ENCODE results near the gene TMEM59.
"Not testable (repeated sequence)": the region's sequence is repeated elsewhere in the genome, so short reads cannot be mapped to it uniquely, and the experiment has no call there.

The TMEM59 gene

DNA sequence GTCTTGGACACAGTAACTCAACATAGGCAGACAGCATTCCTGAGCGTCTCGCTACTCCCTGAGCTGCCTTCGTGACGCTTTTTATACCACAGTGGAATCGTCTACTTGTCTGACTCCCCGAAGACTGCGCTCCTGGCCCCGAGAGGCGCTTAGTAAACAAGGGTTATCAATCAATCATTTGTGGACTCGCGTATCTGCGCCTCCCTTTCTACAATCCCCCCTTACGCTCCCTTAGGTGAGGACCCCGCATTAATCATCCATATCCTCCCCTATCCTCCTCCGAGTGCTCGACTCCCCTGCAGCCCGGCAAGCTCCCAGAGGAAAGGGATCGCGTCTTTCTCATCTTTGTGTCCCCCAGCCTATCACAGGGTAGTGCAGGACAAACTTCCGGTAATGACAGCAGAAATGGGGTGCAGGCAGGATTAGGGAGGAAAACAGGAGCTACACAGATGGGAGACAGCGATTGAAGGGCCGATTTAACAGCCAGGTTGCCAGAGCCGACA, 522 bp downstream of the TMEM59 start:
- no peak for DNase-seq

DNA sequence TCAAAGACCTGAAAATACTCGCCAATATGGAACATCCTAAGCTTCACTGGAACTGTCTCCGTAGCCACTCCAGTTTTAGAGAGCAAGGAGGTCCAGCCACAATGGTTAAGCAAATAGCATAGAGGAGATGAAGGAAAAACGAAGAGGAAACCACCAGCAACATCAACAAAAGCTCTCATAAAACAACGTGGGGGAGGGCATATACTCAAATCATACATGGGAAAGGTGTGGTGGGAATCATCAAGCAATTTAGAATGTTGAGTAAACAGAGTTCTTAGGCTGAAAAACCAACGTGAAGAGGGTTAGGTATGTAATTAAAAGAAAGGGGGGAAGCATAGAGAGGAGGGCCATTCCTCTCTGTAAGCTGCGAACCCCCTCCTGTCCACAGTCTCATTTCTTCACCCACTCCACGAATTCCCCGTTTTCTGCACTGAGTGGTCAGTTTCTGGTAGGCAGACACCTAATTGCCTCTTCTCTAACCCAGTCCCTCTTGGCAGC, 1.0 kb downstream of the TMEM59 start:
- no peak for DNase-seq

DNA sequence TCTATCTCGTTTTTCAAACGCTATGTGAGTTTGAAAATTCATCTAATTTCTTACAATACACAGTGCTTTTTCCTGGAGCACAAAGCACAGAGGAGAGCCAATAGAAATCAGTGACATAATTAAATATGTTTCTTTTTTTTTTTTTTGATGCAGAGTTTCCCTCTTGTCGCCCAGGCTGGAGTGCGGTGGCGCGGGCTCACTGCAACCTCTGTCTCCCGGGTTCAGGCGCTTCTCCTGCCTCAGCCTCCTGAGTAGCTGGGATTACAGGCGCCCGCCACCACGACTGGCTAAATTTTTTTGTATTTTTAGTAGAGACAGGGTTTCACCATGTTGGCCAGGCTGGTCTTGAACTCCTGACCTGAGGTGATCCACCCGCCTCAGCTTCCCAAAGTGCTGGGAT, 2.6 kb downstream of the TMEM59 start:
- DNase-seq = not testable (repeated sequence)

DNA sequence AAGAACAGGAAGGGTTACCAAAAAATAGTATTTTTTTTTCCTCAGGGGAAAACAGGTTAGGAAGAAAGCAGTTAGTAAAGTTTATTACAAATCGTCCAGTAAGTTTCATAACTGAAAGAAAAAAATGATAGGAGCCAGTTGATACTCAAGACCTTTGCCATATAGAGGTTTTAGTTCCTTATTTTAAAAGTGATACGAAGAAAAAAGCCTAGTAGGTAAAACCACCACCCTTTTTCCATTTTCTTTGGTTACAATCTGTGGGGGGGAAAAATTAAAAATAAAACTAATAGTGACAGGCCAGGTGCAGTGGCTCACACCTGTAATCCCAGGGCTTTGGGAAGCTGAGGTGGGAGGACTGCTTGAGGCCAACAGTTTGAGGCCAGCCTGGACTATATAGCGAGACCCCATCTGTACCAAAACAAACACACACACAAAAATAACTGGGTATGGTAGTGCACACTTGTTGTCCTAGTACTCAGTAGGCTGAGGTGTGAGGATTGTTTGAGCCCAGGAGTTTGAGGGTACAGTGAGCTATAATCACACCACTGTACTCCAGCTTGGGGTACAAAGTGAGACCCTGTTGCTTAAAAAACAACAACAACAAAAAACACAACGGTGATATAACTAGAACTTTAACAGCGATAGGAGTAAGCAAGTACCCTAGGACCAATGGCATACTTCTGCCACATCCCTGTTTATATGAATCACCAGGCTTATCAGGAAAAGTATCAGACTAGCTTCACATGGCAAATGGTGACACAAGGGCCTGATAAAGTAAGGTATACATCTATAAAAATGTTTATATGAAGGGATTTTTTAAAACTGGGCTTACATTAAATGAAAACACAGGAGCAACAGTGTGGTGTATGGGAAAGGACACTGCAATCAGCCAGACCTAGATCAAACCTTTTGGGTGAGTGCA, 5.4 kb downstream of the TMEM59 start:
- no peak for DNase-seq

DNA sequence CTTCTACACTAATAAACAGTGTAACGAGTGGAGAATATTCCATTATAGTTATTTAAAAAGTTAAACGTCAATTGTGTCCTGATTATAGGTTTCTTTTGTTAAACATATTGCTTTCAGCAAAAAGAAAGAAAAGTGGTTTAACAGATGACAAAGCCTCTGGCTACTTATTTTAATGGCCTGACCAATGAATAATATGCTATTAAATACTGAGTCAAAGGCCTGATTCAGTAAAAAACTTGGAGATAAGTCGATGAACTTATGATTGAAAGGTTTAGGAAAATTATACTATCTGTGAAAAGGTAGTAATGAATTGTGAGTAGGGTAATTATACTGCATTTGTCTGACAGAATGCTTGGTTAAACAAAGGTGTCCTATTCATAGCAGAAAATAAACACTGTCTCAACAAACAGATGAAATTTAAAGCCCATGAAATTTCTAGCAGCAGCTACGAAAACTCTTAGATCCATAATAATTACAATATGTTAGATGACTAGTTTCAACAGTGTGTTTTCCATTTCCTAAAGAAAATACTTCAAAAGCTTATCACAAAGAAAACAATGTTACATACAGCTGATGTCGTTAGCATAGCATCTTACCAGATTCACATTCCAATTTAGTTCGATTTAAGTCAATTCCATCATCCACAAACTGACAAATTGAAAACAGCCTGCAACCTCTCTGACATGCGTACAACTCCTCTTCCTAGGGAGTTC, 6.2 kb downstream of the TMEM59 start:
- DNase-seq = no peak

DNA sequence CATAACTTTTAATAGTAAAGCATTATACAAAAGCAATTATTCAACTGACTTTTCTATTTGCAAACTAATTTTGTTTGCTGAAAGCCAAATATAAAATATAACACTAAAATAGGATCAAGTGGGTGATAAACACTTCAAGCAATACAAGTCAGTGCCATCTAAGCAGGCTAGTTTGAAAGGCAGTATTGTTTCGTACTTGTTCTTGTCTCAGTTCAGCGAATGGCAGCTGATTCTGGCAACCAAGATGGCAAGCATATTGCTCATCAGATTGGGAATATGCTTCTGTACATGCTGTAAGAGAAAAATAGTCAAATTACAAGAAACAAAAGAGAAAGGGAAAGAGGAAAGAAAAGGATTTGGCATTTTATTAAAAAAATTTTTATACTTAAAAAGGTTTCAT, 7.5 kb downstream of the TMEM59 start:
- no peak for DNase-seq

DNA sequence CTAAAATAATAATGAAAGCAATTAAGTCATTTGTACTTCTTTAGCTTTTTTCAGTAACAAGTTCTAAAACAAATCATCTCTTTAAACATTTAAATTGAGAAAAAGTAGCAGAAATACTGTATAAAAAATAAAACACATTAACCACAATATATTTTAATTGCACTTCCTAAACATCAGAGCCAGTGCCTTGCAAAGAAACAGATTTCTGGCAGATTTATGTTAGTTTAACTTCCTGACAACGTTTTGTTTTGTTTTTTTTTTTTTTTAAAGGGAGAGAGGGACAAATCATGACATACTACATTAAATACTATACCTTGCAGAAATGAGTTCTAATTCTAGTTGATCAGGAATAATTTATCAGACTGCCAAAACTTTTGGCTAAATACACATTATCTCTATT, 11.2 kb downstream of the TMEM59 start:
- DNase-seq = no peak

DNA sequence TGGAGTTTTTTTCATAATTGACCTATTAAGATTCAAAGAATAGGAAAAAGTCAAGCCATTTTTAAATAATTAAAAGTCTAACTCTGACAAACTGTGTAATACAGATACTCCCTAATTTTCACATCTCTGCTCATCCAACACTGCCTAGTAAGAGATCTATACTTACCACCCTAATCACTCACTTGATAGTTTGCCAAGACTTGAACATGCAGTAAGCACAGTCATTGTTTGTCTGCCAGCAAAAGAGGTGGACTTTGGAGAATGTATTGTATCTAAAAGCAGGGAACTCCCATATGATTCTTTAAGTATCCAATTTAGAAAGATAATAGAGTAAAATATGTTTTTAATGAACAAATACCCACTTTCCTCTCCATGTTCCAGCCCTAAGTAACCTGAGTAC, 15.5 kb downstream of the TMEM59 start:
- DNase-seq = no peak

DNA sequence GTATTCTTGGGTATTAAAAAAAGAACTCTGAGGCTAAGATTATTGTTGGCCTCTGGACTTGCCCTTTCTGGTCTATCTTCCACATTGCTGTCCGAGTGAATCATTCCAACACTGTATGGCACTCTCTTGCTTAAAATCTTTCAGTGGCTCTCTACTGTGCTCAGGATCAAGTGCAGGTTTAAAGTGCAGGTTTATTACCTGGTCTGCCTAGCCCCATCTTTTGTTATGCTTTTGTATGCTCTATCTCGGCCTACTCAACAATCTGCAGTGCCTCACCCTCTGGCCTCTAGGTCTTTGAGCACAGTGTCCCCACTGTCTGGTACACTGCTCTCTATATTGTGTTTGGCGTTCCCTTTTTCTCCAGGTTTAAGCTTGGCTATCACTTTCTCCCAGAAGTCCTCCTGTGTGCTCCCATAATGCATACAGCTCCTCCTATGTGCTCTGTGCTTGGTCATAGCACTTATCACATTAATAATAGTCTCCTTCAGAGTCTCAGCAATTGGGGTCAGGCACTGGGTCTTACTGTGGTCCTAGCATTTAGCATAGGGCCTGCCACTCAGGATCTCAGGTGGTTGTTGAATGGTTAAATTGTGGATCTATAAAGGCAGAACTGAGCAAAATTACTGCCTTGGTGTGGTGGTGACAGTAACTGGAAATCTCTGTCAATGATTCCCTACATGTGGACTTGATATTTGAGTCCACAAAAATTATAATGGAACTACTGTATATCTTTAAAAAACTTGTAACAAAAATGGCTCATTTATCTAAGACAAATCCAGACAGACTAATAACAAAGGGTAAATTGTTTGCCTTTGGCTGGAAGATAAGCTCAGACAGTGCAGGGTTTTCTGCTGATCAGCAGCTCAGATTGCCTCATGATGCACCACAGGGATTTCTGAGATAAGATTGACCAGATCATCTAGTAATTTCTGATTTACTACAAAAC, 24.4 kb downstream of the TMEM59 start:
- DNase-seq = no peak

DNA sequence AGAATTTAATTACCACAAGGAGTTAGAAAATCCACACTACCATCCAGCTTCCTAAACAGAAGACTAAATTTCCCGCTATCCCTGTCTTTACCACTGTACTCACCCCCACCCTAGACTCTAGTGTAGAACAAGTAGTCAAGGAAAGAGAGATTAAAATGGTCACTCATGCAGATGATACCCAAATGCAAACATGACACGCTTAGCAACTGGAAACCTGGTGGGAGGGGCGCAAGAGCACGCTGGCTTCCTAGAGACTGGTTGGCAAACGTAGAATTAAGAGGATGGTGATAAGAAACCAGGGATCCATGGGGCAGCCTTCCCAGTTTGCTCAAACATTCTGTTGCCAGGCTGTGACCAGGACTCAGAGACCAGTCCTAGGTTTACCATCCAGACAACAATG, 25.2 kb downstream of the TMEM59 start:
- DNase-seq = no peak

DNA sequence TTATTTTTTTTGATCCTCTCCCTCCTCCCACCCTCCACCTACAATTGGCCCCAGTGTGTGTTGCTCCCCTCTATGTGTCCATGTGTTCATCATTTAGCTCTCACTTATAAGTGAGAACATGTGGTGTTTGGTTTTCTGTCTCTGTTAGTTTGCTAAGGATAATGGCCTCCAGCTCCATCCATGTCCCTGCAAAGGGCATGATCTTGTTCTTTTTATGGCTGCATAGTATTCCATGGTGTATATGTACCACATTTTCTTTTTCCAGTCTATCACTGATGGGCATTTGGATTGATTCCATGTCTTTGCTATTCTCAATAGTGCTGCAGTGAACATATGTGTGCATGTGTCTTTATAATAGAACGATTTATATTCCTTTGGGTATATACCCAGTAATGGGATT, 28.2 kb downstream of the TMEM59 start:
- not testable (repeated sequence) for DNase-seq

DNA sequence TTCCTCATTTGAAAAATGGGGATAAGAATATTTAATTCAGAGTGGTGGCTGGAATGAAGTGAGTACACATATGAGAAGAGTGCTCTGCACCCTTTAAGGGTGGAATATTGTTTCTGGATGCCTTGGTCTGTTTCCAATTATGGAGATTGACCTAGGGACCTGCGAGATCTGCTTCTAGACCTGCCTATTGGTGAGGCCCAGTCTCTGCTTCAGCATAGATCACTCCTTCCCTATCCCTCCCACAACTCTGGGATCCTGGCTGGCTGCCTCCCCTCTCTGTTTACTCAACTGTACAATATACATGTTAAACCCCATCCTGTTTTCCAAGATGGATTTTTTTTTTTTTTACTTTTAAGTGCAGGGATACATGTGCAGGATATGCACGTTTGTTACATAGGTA, 28.6 kb downstream of the TMEM59 start:
- DNase-seq = no peak

DNA sequence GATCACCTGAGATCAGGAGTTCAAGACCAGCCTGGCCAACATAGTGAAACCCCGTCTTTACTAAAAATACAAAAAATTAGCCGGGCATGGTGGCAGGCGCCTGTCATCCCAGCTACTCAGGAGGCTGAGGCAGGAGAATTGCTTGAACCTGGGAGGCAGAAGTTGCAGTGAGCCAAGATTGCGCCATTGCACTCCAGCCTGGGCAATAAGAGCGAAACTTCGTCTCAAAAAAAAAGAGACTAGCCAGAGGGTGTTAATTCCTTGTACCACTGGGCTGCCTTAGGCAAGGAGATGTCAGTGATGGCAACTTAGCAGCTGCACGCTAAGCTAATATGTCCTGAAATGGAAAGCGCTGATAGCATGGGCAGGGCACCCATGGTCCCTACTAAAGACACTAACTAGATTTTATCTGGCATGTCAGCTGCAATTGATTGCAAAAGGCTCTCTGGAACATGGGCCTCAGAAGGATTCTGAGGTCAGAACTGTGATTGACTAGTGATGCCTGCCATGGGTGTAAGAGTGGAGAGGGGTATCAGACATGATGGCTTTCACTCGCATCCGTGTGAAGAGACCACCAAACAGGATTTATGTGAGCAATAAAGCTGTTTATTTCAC, 33.3 kb downstream of the TMEM59 start:
- not testable (repeated sequence) for DNase-seq

DNA sequence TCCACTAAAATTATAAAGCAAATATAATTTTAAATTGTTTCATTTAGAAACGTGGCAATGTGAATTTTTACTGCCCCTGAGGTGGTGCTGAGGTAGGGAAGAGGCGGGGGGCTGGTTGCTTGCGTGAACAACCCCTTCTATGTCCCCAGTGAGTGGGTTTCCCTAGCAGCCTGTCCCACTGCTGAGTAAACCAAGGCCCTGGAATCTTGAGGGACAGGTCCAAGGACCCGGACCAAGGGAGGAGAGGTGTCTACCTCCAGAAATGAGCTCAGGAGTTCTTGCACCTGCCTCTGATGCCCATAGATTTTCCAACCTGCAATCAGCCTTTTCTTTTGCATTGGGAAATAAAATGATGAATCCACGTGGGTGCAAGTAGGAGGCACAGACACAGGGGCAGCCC, 34.4 kb downstream of the TMEM59 start:
- no peak for DNase-seq

DNA sequence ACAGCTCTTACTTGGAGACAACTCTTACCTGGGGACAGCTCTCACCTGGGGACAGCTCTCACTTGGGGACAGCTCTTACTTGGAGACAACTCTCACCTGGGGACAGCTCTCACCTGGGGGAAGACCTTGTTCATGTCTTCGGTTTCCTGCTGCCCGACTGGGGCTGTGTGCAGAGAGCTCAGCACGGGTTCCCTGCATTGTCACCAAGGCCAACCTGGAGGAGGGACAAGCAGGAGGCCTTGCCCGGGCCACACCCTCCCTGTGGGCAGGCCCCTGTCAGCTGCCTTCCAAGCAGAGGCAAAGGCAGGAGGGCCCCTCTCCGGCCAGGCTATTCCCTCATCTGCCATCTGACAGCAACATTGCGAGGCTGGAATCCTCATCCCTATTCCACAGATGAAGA, 35.0 kb downstream of the TMEM59 start, which contains the start of gene LDLRAD1:
LDLRAD1 (minus strand) TSS at position 208 of the 400 bp plus-strand sequence; CDS start at position 134, 74 bp downstream.
- no peak for DNase-seq

DNA sequence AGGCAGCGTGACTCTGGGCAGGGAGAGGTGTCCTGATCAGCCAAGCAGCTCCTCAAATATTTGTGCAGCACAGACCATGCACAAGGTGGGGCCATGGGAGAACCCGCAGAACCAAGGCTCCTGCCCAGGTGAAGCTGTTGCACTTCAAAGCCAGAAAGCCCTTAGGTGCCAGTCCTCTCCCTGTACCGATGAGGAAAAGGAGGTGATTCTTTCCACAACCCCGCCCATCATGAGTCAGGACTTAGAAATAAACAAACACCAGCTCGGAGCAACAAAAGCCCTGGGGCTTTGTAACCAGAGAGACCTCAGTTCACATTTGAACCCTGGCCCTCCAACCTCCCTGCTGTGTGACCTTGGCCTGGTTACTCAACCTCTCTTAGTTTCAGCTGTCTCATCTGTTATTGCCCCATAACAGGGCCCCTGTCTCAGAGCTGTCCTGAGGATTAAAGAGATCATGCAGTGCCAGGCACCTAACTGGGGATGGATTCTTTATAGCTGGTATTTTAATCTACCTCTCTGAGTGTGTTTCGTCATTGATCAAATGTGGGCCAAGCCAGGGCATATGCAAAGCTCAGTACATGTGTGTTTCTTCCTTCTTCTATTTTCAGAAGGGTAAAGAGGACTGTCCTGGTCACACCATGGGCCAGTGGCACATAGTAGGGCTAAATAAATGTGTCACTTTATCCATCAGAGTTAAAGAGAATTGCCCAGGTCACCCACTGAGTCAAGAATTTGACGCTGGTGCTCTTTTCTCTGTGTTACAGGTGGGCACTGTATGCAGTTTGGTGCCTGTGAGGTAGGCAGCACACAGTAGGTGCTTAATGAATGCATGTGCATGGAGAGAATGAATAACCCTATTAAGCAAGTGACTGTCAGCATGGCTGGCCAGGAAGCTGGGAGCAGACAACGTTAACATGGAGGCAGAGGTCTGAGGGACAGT, 36.4 kb downstream of the TMEM59 start:
- no peak for DNase-seq

DNA sequence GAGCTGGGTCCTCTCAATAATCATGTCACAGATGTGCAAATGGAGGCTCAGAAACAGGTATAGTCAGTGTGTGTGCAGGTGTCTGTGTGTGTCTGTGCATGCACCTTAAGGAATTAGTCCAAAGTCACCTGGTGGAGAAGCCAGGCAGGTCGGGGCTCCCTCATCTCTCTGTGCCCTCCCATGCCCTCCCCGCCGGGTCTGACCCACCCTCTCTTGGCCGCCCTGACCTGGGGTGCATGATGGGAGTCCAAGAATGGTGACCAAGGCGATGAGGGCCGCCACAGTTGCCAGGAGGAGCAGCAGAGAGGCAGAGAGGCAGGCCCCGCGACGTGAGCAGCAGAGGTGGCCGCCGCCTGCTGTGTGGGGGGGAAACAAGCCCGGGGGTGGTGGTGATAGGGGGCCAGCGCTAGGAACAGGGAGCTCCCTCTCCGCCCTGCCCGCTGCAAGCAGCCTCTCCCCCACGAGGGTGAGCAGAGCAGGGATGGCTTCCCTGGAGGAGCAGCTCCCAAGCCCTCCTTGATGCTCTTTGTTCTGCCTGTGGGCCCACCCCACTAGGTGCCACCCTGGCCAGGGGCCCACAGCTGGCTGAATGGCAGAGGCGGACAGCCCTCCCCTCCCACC, 38.9 kb downstream of the TMEM59 start:
- no peak for DNase-seq

DNA sequence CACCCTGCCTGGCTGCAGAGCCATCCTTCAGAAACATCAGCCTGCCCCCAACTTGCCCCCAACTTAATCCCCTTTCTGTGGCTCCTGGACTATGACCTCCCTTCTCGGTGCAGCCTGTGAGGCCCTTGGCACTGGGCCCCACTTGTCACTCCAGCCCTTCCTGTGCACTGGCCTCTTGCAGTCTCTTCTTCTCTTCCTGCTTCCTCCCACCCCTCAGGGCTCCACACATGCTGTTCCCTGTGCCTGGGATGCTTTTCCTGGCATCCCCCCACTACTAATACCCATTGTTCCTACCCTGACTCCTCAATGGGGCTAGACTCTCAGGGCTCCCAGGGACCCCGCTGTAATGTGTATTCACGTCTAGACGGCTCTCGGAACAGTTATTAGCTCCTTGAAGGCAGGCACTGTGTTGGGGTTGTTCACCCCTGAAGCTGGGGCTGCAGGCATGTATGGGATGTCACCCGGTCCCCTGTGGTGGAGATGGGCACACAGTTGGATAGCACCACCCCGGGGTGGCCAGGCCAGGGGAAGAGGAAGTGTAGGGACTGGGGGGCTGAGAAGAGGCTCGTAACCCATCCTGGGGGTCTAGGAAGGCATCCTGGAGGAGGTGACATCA, 39.5 kb downstream of the TMEM59 start:
- no peak for DNase-seq

DNA sequence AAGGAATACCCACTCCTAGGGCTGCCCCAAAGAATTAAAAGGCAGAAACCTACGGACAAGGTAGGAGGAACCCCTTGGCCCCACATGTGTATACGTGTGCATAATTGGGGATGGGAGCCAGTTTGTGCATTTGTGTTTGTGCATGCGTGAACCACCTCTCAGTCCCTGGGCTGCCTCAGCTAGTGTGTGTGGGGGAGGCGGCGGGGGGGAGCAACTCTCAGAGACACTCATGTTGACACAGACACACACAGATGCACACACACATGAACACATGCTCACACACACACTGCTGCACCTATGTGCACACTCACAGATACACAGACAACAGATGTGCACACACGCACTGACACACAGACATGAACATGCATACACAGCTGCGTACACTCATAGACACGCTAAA, 40.1 kb downstream of the TMEM59 start:
- DNase-seq = no peak

DNA sequence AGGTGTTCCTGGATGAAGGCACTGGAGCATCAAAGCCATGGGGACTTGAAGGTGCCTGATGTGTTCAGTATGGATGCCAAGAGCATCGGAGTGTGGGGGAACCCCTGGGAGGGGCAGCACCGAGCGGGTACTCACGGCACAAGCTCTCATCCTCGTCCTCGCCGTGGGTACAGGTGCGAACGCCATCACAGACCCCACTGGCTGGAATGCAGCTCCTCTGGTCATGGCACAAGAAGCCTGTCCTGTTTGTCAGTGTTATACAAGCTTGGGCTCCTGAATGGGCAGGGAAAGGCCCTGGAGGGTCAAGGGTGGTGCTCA, 41.0 kb downstream of the TMEM59 start:
- DNase-seq = no peak
